ENCODE measurements around the gene AKAP1. TPM values are rescaled to one million over a fixed set of nuclear protein-coding genes. Genes with fewer than 3 reads are reported as not detected.

The AKAP1 gene
- total RNA-seq, 1 donor from 2014 or later, result 28.6 TPM

- Histone ChIP-seq H3K4me3 (ENCODE audit: low read depth, low read length) (no peak overlapping the region), H3K36me3 (ENCODE audit: control insufficient read depth, insufficient read depth, low read length) (peaks cover 3% of the 10 kb centered on the region), H3K27me3 (ENCODE audit: control insufficient read depth, insufficient read depth, low read length) (no peaks in the 10 kb centered on the region)
- TF ChIP-seq CTCF (IDR thresholded peaks at IDR 0.05; ENCODE audit: insufficient read depth, low read length, poor library complexity, severe bottlenecking), result no peak
- DNase-seq (ENCODE audit: low read depth), result peak; percentile 68
These were observed 22.6 kb downstream of the AKAP1 start for GRCh38 chr17:57107498-57108101.

- TF ChIP-seq CTCF (IDR thresholded peaks at IDR 0.05; ENCODE audit: insufficient read depth, low read length, poor library complexity, severe bottlenecking), result no peak
- no peaks in the 10 kb centered on the region for H3K27me3 ChIP-seq (ENCODE audit: control insufficient read depth, insufficient read depth, low read length)
- H3K4me3 ChIP-seq (ENCODE audit: low read depth, low read length), result no peak overlapping the region
- no peak for DNase-seq (ENCODE audit: low read depth)
- peaks cover 5% of the 10 kb centered on the region for H3K36me3 ChIP-seq (ENCODE audit: control insufficient read depth, insufficient read depth, low read length)
These were observed 23.8 kb downstream of the AKAP1 start for GRCh38 chr17:57108671-57109392.

GRCh38 chr17:57109393-57110151 is 24.5 kb downstream of the AKAP1 start:
- no peak for TF ChIP-seq CTCF (IDR thresholded peaks at IDR 0.05; ENCODE audit: insufficient read depth, low read length, poor library complexity, severe bottlenecking)
- Histone ChIP-seq H3K27me3 (ENCODE audit: control insufficient read depth, insufficient read depth, low read length) (no peaks in the 10 kb centered on the region), H3K4me3 (ENCODE audit: low read depth, low read length) (no peak overlapping the region), H3K36me3 (ENCODE audit: control insufficient read depth, insufficient read depth, low read length) (peaks cover 5% of the 10 kb centered on the region)
- no peak for DNase-seq (ENCODE audit: low read depth)

- TF ChIP-seq CTCF (IDR thresholded peaks at IDR 0.05; ENCODE audit: insufficient read depth, low read length, poor library complexity, severe bottlenecking), result no peak
- H3K27me3 ChIP-seq (ENCODE audit: control insufficient read depth, insufficient read depth, low read length), result no peaks in the 10 kb centered on the region
- no peak for DNase-seq (ENCODE audit: low read depth)
- H3K4me3 ChIP-seq (ENCODE audit: low read depth, low read length), result no peak overlapping the region
- H3K36me3 ChIP-seq (ENCODE audit: control insufficient read depth, insufficient read depth, low read length), result peaks cover 5% of the 10 kb centered on the region
These were observed 25.1 kb downstream of the AKAP1 start for GRCh38 chr17:57110152-57110542.

- no peak for DNase-seq (ENCODE audit: low read depth)
- Histone ChIP-seq H3K4me3 (ENCODE audit: low read depth, low read length) (no peak overlapping the region), H3K27me3 (ENCODE audit: control insufficient read depth, insufficient read depth, low read length) (no peaks in the 10 kb centered on the region), H3K36me3 (ENCODE audit: control insufficient read depth, insufficient read depth, low read length) (peaks cover 3% of the 10 kb centered on the region)
- no peak for TF ChIP-seq CTCF (IDR thresholded peaks at IDR 0.05; ENCODE audit: insufficient read depth, low read length, poor library complexity, severe bottlenecking)
These were observed 25.7 kb downstream of the AKAP1 start for GRCh38 chr17:57110579-57111325.
